Memory B cell (primary cell): ENCODE measurements around the gene C1QL4.
"Not testable (repeated sequence)": the region's sequence is repeated elsewhere in the genome, so short reads cannot be mapped to it uniquely, and the experiment has no call there.

ENCODE experiments used
- ATAC-seq: fragments of 150-1000 bp; cut with Tn5 transposase; 2 replicates; pipeline ENCODE4 v1.10.0; 2021; ENCODE audit warnings: low read depth, mild to moderate bottlenecking, moderate library complexity
- DNase-seq, 2 donors: peaks; one replicate each; pipeline ENCODE4 v3.0.0; 2022; ENCODE audit warnings: low spot score in 2 of 2
- H3K27ac Mint-ChIP-seq: one replicate; pipeline ENCODE4 v1.8.0; 2022; ENCODE audit warnings: mild to moderate bottlenecking, moderate library complexity, mixed read lengths
- H3K27me3 Mint-ChIP-seq: one replicate; pipeline ENCODE4 v1.8.0; 2022; ENCODE audit warnings: mixed read lengths
- H3K36me3 Mint-ChIP-seq: one replicate; pipeline ENCODE4 v1.8.0; 2022; ENCODE audit warnings: mild to moderate bottlenecking, mixed read lengths
- H3K4me1 Mint-ChIP-seq: one replicate; pipeline ENCODE4 v1.8.0; 2022; ENCODE audit warnings: mixed read lengths
- H3K4me3 Mint-ChIP-seq: one replicate; pipeline ENCODE4 v1.8.0; 2022; ENCODE audit warnings: mild to moderate bottlenecking, moderate library complexity, mixed read lengths
- H3K9me3 Mint-ChIP-seq: one replicate; pipeline ENCODE4 v1.8.0; 2022; ENCODE audit warnings: mixed read lengths

C1QL4 gene

DNA sequence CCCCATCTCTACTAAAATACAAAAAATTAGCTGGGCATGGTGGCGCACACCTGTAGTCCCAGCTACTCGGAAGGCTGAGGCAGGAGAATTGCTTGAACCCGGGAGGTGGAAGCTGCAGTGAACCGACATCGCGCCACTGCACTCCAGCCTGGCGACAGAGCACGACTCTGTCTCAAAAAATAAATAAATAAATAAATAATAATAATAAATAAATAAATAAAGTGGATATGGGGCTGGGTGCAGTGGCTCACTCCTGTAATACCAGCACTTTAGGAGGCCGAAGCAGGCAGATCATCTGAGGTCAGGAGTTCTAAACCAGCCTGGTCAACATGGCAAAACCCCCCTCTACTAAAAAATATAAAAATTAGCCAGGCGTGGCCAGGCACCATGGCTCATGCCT is 19.9 kb downstream of the C1QL4 start:
- H3K4me3 Mint-ChIP-seq, DNase-seq, H3K9me3 Mint-ChIP-seq, H3K27ac Mint-ChIP-seq, H3K27me3 Mint-ChIP-seq, H3K36me3 Mint-ChIP-seq, H3K4me1 Mint-ChIP-seq, ATAC-seq: not testable (repeated sequence)

DNA sequence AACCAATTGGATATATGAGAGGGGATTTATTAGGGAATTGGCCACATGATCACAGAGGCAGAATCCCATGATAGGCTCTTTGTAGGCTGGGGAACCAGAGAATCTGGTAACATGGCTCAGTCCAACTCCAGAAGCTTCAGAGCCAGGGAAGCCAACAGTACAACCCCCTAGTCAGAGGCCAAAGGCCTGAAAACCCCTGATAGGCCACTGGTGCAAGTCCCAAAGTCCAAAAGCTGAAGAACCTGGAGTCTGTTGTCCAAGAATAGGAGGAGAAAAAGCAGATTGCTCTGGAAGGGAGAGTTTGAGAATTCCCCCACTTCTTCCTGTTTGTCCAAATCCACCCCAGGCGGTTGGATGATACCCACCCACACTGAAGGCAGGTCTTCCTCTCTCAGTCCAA is 22.2 kb downstream of the C1QL4 start:
- no peaks in the 10 kb centered on the region for H3K4me1 Mint-ChIP-seq
- no peak overlapping the region for H3K4me3 Mint-ChIP-seq
- H3K27ac Mint-ChIP-seq: no peak overlapping the region
- no peak for DNase-seq
- H3K36me3 Mint-ChIP-seq: no peaks in the 10 kb centered on the region
- H3K27me3 Mint-ChIP-seq: peaks cover 4% of the 10 kb centered on the region
- no peaks in the 10 kb centered on the region for H3K9me3 Mint-ChIP-seq
- no peak for ATAC-seq

DNA sequence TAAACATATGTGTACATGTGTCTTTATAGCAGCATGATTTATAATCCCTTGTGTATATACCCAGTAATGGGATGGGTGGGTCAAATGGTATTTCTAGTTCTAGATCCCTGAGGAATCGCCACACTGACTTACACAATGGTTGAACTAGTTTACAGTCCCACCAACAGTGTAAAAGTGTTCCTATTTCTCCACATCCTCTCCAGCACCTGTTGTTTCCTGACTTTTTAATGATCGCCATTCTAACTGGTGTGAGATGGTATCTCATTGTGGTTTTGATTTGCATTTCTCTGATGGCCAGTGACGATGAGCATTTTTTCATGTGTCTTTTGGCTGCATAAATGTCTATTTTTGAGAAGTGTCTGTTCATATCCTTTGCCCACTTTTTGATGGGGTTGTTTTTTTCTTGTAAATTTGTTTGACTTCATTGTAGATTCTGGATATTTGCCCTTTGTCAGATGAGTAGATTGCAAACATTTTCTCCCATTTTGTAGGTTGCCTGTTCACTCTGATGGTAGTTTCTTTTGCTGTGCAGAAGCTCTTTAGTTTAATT is 26.5 kb downstream of the C1QL4 start:
- DNase-seq, H3K4me1 Mint-ChIP-seq, H3K4me3 Mint-ChIP-seq, ATAC-seq, H3K36me3 Mint-ChIP-seq, H3K9me3 Mint-ChIP-seq, H3K27ac Mint-ChIP-seq: not testable (repeated sequence)
- H3K27me3 Mint-ChIP-seq: peaks cover 12% of the 10 kb centered on the region

DNA sequence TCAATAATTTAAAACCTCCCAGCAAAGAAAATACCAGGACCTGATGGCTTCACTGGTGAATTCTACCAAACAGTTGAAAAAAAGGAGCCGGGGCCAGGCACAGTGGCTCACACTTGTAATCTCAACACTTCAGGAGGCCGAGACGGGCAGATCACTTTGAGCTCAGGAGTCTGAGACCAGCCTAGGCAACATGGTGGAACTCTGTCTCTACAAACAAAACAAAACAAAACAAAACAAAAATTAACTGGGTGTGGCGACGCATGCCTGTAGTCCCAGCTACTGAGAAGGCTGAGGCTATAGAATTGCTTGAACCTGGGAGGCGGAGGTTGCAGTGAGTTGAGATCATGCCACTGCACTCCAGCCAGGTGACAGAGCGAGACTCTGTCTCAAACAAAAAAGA is 27.6 kb downstream of the C1QL4 start:
- H3K4me1 Mint-ChIP-seq: no peaks in the 10 kb centered on the region
- DNase-seq: no peak

DNA sequence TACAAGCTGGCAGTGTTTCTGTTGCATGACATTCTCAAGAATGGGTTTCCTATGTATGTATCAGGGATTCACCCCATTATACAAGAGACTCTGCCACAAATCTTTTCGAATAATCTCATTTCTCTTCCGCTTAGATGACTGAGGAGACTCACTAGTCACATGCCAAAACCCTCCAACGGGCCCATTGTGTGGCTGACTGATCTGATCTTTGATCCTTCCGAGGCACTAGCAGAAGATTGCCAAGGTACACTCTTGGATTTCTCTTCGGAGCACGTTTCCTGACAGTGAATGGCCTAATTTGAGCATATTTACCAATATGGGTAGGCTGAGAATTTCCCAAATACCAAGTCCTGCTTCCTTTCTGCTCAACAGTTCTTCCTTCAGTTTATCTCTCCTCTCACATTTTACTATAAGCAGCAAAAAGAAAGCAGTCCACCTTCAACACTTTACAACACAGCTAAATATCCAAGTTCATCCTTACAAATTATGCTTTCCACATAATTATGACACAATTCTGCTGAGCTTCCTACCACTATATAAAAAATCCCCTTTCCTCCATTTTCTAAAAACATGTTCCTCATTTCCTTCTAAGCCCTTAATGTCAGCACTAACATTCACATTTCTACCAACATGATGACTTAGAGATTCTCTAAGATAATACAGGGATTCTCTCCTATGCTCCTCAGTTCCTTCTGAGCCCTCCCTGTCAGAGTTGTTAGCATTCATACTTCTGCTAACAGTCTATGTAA is 31.1 kb downstream of the C1QL4 start:
- ATAC-seq: no peak
- Mint-ChIP-seq H3K4me1 (peaks cover 3% of the 10 kb centered on the region), H3K27me3 (peaks cover 28% of the 10 kb centered on the region)

More for the DNA sequence above, 27.6 kb downstream of the C1QL4 start:
- Mint-ChIP-seq H3K27me3 (peaks cover 13% of the 10 kb centered on the region), H3K36me3 (no peaks in the 10 kb centered on the region), H3K9me3 (no peaks in the 10 kb centered on the region), H3K27ac (no peak overlapping the region), H3K4me3 (no peak overlapping the region)
- no peak for ATAC-seq

DNA sequence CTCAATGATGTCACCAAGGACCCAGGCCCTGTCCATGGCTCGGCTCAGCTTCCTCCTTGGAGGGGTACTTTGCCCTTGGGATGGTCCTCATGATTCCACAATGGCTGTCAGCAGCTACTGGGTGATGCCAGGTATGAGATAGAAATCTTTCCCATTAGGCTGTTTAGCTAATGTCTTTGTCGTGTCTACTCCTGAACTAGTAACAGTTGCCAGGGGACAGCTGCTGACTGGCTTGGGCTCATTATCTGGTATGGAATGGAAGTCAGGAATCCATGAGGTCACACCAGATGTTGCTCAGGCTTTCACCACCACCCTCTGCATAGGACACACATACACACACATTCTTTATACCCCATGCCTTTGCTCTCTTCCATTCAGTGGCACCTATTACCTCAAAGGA is 32.8 kb downstream of the C1QL4 start:
- H3K9me3 Mint-ChIP-seq: no peaks in the 10 kb centered on the region

More for the DNA sequence above, 31.1 kb downstream of the C1QL4 start:
- no peak for DNase-seq
- Mint-ChIP-seq H3K9me3 (no peaks in the 10 kb centered on the region), H3K36me3 (no peaks in the 10 kb centered on the region), H3K27ac (no peak overlapping the region), H3K4me3 (no peak overlapping the region)

DNA sequence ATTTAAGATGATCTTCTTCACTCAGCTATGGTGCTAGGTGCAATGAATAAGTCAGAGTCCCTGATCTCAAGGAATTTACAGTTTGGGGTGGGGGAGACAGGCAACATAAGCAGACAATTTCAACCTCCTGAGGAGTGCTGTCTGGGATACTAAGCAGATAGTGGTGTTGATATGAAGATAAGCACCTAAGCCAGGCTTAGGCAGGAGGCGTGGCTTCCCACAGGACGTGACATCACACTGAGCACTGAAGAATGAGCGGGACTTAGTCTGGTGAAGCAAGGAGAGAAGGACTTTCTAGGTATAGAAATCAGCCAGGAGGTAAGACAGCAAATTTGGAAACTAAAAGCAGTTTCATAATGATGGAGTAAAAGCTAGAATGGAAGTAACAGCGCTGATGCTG is 35.2 kb downstream of the C1QL4 start:
- H3K4me3 Mint-ChIP-seq: no peak overlapping the region
- H3K27ac Mint-ChIP-seq: no peak overlapping the region
- H3K4me1 Mint-ChIP-seq: peaks cover 10% of the 10 kb centered on the region
- no peak for DNase-seq
- no peak for ATAC-seq
- H3K36me3 Mint-ChIP-seq: no peaks in the 10 kb centered on the region
- H3K9me3 Mint-ChIP-seq: no peaks in the 10 kb centered on the region
- H3K27me3 Mint-ChIP-seq: peaks cover 29% of the 10 kb centered on the region

More for the DNA sequence above, 32.8 kb downstream of the C1QL4 start:
- Mint-ChIP-seq H3K36me3 (no peaks in the 10 kb centered on the region), H3K27me3 (peaks cover 26% of the 10 kb centered on the region), H3K27ac (no peak overlapping the region), H3K4me3 (no peak overlapping the region), H3K4me1 (peaks cover 3% of the 10 kb centered on the region)
- DNase-seq (no peak), ATAC-seq (no peak)

DNA sequence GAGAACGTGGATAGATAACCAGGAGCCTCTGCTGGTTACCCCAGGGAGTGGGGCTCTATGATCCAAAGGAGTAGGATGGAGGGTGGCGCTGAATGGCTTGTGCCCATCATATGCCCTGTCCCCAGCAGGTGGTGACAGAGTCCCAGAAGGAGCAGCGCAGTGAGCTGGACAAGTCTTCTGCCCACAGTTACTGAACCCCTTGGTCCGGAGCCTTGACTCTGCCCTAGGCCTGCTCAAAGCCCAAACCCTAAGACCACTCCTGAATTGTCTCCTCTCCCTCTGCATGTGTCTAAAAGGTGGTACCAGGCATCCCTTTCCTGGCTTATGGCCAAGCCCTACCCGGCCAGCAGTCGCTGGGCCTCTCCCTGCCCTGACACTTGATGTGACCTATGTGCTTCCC is 38.8 kb downstream of the C1QL4 start:
- peaks cover 16% of the 10 kb centered on the region for H3K4me1 Mint-ChIP-seq
- H3K27ac Mint-ChIP-seq: no peak overlapping the region
- H3K27me3 Mint-ChIP-seq: peaks cover 29% of the 10 kb centered on the region
- H3K9me3 Mint-ChIP-seq: no peaks in the 10 kb centered on the region
- ATAC-seq (no peak), DNase-seq (no peak)
- peak overlapping the region; percentile 40 for H3K4me3 Mint-ChIP-seq
- no peaks in the 10 kb centered on the region for H3K36me3 Mint-ChIP-seq

DNA sequence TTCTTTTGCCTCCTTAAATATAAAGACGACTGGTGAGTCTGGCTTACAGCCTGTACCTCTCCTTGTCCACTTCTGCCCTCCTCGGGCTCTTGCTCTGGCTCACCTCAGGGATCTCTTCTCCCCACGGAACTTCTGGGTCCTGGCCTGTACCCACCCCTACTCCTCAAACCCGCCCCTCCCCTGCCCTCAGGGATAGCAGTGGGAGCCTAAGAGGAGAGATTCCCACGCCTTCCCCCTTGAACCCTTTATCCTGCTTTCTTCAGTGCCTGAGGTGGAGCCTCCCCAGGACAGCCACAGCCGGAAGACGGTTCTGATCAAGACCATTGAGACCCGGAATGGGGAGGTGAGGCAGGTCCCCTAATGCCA is 39.3 kb downstream of the C1QL4 start:
- H3K9me3 Mint-ChIP-seq: no peaks in the 10 kb centered on the region
- peaks cover 24% of the 10 kb centered on the region for H3K27me3 Mint-ChIP-seq
- H3K4me3 Mint-ChIP-seq: peak overlapping the region; percentile 40
- peaks cover 16% of the 10 kb centered on the region for H3K4me1 Mint-ChIP-seq
- no peak overlapping the region for H3K27ac Mint-ChIP-seq
- no peak for DNase-seq
- no peak for ATAC-seq
- no peaks in the 10 kb centered on the region for H3K36me3 Mint-ChIP-seq

DNA sequence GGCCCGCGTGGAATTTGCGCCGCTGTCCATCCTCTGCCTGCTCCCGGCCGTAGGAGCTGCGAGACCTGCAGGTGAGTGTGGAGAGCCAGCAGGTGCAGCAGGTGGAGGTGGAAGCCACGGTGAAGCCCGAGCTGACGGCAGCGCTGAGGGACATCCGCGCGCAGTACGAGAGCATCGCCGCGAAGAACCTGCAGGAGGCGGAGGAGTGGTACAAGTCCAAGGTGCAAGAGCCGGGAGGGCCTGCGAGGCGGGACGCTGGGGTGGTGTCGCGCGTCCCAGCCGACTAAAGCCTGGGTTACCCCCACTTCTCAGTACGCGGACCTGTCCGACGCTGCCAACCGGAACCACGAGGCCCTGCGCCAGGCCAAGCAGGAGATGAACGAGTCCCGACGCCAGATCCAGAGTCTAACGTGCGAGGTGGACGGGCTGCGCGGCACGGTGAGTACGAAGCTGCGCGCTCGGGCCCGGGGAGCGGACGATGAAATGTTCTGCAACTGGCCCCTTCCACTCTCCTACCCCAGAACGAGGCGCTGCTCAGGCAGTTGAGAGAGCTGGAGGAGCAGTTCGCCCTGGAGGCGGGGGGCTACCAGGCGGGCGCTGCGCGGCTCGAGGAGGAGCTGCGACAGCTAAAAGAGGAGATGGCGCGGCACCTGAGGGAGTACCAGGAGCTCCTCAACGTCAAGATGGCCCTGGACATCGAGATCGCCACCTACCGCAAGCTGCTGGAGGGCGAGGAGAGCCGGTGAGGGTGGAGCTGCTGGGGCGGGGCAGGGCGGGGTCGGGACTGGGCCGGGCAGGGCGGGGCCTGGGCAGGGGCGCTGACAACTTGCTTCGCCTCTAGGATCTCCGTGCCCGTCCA is 39.9 kb downstream of the C1QL4 start:
- Mint-ChIP-seq H3K36me3 (no peaks in the 10 kb centered on the region), H3K4me3 (peak overlapping the region; percentile 75), H3K27ac (no peak overlapping the region), H3K4me1 (peaks cover 16% of the 10 kb centered on the region), H3K27me3 (peaks cover 24% of the 10 kb centered on the region), H3K9me3 (no peaks in the 10 kb centered on the region)
- ATAC-seq: peak; percentile 54
- DNase-seq: peak in 1 of 2 donors; percentile 25

DNA sequence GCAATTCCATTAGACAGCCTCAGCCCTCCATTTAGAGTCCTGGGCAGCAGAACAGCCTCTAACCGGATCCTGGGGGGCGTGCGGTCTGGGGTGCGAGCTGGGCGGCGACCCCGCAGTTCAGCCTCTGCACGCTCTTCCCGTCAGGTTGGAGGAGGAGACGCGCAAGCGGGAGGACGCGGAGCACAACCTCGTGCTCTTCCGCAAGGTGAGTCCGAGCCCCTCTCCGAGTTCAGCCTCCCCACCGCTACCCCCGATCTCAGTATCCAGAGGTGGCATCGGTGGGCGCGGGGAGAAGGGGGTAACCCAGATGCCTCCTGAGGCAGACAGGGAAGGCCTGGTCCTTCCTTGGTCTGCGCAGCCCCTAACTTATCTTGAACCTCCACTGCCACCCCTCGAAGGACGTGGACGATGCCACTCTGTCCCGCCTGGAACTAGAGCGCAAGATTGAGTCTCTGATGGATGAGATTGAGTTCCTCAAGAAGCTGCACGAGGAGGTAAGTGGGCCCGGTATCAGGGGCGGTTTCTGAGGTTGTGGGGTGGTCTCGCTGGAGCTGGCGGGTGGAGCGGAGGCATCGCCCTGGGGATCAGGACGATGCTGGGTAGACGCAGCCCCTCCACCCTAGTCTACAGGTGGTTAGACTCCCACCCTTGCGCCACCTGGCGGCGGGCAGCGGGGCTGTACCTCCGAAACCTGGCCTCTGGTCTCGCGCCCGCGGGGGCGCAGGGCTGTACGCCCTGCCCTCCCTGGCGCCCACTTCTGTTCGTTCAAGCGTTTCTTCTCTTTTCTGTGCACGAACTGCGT is 40.8 kb downstream of the C1QL4 start:
- Mint-ChIP-seq H3K4me3 (peak overlapping the region; percentile 75), H3K9me3 (no peaks in the 10 kb centered on the region), H3K4me1 (peaks cover 15% of the 10 kb centered on the region), H3K36me3 (no peaks in the 10 kb centered on the region), H3K27ac (no peak overlapping the region), H3K27me3 (peaks cover 21% of the 10 kb centered on the region)
- DNase-seq: peak; percentile 55 to 68
- ATAC-seq: peak; percentile 71

DNA sequence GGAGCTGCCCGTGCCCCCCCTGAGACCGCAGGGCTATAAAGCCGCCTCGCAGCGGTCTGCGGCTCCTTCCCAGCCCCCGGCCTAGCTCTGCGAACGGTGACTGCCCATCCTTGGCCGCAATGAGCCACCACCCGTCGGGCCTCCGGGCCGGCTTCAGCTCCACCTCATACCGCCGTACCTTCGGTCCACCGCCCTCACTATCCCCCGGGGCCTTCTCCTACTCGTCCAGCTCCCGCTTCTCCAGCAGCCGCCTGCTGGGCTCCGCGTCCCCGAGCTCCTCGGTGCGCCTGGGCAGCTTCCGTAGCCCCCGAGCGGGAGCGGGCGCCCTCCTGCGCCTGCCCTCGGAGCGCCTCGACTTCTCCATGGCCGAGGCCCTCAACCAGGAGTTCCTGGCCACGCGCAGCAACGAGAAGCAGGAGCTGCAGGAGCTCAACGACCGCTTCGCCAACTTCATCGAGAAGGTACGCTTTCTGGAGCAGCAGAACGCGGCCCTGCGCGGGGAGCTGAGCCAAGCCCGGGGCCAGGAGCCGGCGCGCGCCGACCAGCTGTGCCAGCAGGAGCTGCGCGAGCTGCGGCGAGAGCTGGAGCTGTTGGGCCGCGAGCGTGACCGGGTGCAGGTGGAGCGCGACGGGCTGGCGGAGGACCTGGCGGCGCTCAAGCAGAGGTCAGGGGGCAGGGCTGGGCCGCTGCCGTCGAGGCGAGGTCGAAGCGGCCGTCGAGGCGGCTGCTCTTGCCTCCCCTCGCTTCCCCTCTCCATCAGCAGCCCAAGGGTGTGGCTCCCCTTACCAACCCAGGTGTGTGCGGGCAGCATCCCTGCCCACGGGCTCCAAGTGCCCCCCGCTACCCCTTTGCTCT is 41.7 kb downstream of the C1QL4 start, which contains the start of gene PRPH:
PRPH (plus strand) TSS at position 66 of the 855 bp plus-strand sequence; CDS start at position 120, 54 bp downstream.
- peaks cover 15% of the 10 kb centered on the region for H3K4me1 Mint-ChIP-seq
- H3K9me3 Mint-ChIP-seq: no peaks in the 10 kb centered on the region
- peaks cover 19% of the 10 kb centered on the region for H3K27me3 Mint-ChIP-seq
- DNase-seq (peak; percentile 30 to 38), ATAC-seq (no peak)
- no peak within 1 kb of the TSS for H3K27ac Mint-ChIP-seq
- H3K36me3 Mint-ChIP-seq: no peaks in the 10 kb centered on the region
- H3K4me3 Mint-ChIP-seq: peak within 1 kb of the TSS; percentile 24

DNA sequence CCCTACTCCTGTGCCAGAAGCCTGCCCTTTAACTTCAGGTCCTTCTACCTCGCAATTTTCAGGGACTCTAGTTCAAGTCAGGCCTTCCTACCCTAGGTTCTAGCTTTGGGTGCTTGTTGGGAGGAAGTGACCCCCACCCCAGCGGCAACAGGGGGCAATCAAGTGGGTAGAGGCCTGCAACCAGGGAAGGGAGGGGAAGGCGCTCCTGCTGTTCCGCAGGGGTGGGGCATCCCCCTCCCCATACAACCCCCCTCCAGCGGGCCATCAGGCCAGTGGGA is 42.2 kb downstream of the C1QL4 start:
- no peaks in the 10 kb centered on the region for H3K36me3 Mint-ChIP-seq
- no peak overlapping the region for H3K27ac Mint-ChIP-seq
- peaks cover 15% of the 10 kb centered on the region for H3K4me1 Mint-ChIP-seq
- ATAC-seq: no peak
- DNase-seq: no peak
- H3K9me3 Mint-ChIP-seq: no peaks in the 10 kb centered on the region
- H3K4me3 Mint-ChIP-seq: no peak overlapping the region
- peaks cover 19% of the 10 kb centered on the region for H3K27me3 Mint-ChIP-seq
